GM19397 (cell line): ENCODE data around the gene GALK2.
"Not testable (repeated sequence)": the region's sequence is repeated elsewhere in the genome, so short reads cannot be mapped to it uniquely, and the experiment has no call there.

Experiments
- ATAC-seq: cut with Tn5 transposase; IDR thresholded peaks from one replicate; pipeline ENCODE4 v1.9.1; 2021; ENCODE audit warnings: mild to moderate bottlenecking, moderate library complexity; ENCODE audit not compliant: unreplicated experiment

The GALK2 gene

DNA sequence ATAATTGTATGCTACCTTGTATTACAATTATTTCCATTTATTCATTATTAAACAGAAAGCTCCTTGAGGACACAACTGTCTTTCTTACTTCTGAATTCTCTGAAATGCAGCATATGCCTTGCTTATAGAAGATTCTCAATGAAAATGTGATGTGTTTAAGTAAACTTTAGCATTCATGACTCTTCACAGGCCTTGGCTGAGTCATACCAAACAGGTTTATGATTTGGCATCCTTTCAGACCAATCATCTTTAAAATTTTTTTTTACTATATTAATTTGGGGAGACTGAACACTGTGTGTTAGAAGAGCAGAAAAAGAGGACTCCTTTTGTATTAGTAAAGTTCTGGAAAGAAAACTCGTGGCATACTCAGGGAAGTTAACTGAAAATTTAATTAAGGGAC is 6.4 kb upstream of the GALK2 start:
- no peak for ATAC-seq

DNA sequence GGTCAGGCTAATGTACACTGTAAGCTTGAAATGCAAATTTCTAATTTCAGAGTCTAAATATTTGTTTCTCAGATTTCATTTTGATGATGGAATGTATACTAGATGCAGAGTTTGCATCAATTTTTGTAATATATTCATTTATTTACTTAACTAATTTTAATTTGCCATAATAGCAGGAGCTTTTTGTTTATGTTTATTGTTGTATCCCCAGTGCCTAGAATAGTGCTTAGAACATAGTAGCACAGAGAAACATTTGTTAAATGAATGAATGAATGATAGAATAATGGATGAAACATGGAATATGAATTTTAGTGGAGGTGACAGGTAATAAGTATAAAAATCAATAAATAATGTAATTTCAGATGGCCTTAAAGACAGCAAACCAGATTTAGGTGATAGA is 5.2 kb upstream of the GALK2 start:
- no peak for ATAC-seq

DNA sequence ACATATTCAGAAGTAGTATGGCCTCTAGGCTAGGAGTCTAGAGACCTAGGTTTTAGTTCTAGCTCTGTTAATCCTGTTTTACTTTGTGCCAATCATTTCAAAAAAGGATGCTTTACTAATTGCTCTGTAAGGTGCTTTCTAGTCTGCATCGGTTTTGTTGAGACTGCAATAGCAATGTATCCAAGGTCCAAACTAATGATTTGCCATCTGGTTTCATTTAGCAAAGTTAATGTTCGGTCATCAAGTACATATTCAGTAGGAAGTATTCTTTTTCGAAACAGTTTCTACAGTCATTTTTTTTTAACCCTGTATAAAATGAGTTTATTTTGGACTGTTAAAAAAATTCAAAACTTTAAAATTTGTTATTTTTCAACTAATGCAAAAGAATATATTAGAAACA is 2.0 kb upstream of the GALK2 start:
- ATAC-seq: no peak

DNA sequence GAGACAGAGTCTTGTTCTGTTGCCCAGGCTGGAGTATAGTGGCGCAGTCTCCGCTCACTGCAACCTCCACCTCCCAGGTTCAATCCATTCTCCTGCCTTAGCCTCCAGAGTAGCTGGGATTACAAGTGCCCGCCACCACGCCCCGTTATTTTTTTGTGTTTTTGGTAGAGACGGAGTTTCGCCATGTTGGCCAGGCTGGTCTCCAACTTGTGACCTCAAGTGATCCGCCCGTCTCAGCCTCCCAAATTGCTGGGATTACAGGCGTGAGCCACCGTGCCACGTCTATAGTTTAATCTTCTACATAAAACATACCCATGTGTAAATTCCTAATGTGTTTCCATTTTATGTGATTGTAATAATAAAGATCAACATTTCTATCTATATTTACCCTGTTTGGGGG is 1.7 kb downstream of the GALK2 start:
- ATAC-seq: no peak

DNA sequence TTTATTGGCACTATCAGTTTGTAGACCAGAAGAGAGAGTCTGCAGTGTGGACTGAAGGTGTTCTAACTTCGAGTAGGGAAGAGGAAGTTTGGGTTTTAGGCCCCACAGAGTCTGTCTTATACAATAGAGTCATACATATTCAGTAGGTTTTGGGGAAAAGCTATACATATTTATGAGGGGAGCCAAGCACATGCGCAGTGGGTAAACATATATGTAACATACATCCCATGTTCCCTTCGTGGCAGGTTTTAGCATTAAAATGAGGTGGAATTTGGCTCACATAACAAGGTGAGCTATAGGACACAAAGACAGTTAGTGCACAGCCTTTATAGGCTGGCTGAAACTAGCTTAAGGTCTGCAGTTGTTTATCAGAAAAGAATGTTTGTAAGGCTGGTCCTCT is 4.9 kb downstream of the GALK2 start:
- ATAC-seq: no peak

DNA sequence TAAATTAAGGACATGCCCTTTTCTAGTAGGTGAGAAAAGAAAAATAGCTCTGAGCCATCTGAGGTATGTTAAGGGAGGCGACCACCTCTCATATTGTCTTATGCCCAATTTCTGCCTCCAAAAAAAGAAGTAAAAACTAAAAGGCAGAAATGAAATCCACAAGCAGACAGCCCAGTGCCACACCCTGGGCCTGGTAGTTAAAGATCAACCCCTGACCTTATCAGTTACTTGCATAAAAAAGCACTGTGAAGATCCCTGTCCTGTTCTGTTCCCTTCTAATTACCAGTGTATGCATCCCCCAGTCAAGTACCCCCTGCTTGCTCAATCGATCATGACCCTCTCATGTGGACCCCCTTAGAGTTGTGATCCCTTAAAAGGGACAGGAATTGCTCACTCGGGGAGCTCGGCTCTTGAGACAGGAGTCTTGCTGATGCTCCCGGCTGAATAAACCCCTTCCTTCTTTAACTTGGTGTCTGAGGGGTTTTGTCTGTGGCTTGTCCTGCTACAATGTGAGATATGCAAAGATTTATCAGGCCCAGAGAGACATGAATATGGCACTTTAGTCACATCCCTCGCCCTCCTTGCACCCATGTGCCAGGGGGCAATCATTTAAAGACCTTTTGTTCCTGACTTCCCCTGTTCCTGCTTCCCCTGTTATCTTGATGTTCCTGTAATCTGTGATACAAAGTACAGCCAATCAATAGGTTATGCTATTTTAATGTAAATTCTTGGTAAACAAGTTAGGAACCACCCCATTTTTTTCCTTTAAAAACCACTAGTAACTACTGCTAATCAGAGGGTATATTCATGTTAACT is 5.7 kb downstream of the GALK2 start:
- ATAC-seq: not testable (repeated sequence)

DNA sequence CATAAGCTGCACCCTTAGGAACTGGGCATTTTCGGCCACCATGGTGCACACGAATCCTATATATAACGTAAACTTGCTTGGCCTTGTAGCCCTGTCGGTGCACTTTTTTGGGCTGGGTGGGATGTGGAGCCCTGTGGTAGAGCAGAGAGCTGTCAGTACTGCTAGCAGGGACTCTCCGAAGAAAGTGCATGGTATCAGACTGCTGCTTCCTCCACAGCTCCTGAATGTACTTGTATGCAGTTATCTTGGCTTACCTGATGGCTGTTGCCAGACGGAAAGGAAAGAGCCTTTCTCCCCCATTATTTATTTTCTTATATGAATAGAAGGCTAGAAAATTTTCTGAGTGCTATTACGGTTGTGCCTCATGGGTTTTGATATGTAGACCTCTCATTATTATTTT is 8.4 kb downstream of the GALK2 start:
- ATAC-seq: no peak

DNA sequence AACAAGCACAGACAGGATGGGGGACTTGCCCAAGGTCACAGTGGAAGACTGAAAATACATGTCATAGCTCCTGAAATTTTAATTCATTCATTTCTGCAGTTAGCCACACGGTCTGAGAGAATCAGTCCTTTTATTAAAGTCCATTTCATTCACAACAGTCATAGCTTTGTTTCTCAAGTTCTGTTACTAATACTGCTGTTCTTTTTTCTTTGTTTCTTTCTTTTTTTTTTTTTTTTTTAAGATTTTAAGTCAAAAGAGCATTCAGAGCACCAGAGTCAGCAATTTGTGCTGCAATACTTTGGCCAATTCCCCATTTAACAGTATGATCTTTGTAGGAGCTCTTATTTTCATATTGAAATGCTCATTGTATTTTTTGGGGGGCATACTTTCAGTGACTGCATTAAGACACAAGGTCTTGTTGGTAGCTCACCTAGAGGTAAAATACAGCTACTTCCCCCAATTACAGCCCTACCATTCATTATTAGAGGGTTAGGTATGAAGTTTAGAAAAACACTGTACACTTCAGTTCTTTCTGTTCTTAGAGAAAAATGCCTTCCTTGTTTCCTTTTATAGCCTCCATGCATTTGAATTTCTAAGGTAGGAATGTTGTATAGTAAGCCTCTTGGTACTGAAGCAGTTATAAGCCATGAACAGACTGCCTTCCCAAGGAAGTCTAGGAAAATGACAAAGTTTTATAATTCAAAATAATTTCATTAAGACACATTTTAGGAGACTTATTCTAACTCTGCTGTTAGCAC is 9.6 kb downstream of the GALK2 start:
- ATAC-seq: no peak

DNA sequence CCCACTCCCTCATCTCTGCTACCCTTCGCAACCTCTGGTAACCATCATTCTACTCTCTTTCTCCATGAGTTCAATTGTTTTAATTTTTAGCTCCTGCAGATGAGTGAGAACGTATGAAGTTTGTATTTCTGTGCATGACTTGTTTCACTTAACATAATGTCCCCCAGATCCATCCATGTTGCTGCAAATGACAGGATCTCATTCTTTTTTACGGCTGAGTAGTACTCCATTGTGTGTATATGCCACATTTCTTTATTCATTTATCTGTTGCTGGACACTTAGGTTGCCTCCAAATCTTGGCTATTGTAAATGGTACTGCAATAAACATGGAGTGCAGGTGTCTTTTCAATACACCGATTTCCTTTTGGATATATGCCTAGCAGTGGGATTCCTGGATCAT is 12.1 kb downstream of the GALK2 start:
- no peak for ATAC-seq

DNA sequence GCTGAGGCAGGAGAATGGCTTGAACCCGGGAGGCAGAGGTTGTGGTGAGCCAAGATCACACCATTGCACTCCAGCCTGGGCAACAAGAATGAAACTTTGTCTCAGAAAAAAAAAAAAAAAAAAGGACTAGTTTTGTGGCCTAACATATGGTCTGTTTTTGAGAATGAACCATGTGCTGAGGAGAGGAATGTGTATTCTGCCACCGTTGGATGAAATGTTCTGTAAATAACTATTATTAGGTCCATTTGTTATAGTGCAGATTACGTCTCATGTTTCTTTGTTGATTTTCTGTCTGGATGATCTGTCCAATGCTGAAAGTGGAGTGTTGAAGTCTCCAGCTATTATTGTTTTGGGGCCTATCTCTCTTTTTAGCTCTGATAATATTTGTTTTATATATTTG is 13.7 kb downstream of the GALK2 start:
- ATAC-seq: not testable (repeated sequence)

DNA sequence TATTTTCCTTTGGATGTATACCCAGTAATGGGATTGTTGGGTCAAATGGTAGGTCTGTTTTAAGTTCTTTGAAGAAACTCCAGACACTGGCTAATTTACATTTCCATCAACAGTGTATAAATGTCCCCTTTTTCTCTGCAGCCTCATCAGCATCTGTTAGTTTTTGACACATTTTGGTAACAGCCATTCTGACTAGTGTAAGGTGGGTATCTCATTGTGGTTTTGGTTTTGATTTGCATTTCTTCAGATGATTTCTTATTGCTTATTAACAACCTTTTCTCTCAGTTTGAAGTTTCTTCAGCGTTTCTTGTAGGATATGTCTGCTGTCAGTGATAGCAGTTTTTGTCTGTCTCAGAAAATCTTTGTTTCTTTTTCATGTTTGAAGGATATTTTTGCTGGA is 15.4 kb downstream of the GALK2 start:
- peak; percentile 77 for ATAC-seq

DNA sequence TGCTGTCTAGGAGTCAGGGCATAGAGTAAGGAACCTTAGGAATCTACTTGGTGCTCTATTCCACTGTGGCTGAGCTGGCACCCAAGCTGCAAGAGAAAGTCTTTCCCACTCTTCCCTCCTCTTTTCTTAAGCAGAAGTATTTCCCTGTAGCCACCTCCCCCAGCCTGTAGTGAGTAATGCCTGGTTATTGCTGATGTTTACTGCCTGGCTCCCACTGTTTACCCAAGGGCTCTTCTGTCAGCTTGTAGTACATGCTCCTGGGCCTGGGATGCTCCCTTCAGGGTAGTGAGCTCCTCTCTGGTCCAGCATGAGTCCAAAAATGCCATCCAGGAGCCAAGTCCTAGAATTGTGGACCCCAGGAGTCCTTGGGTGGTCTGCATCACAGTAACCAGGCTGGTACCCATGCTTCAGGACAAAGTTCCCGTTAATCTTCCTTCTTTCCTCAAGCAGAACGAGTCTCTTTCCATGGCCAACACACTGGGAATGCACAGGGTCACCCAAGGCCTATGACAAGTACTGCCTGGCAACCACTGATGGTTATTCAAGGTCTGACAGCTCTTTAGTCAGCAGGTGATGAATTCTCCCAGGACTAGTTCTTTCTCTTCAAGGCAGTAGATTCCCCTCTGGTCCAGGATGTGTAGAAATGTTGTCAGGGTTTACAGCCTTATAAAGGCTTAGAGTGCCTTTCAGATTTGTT is 17.6 kb downstream of the GALK2 start:
- ATAC-seq: no peak

DNA sequence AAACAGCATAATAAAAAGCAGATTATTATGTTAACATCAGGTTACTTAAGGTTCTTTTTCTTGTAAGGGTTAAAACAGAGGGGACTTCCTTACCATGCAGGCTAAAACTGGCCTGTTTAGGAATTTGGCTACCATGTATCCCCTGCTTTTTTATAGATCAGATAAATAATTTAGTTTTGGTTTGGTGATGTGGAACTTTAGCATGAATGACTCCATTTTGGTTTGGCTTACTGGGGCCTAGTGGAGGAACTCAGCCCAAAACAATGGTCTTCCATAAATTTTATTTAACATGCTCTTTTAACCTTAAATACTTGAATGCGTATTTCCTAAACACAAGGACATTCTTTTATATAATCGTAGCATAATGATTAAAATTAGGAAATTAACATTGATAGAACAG is 18.9 kb downstream of the GALK2 start:
- ATAC-seq: no peak

DNA sequence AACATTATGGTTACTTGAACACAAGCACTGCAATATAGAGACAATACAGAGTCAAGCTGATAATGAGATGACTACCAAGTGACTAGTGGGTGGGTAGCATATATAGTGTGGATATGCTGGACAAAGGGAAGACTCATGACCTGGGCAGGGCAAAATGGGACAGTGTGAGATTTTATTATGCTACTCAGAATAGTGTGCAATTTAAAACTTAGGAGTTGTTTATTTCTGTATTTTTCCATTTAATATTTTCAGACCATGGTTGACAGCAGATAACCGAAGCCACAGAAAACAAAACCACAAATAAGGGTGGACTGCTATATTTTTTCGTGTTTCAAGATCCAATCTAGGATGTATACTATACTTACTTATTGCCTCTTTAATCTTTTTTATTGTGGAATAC is 19.6 kb downstream of the GALK2 start:
- no peak for ATAC-seq

DNA sequence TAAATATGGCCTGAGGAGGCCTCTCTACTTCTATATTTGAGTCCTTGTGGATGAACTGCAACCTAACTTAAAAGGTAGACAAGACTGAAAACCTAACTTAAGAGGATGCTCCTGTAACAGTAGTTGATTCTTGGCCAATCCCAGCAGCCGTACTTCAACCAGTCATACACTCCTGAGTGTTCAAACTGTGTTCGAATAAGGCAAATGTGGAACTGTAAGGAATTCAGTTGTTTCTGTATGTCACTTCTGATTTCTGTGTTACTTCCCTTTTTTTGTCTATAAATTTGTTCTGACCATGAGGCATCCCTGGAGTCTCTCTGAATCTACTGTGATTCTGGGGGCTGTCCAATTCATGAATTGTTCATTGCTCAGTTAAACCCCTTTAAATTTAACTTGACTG is 20.5 kb downstream of the GALK2 start:
- no peak for ATAC-seq

DNA sequence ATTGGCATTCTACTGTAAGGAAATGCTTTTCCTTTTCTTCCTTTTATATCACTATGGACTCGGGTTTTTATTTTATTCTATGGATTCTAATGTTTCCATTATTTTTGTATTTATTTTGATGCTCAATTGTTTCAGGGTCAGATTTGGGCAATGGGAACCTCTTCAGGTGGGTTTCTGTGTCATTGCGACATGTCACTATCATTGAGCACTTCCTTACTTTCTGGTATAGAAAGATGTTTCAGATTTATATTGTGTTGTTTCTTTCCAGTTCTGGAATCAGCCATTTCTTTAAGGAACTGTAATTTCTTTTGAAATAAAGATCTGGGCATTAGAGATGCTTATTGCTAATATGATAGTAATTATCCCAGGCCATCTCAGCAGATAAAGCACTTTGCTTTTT is 21.8 kb downstream of the GALK2 start:
- no peak for ATAC-seq

DNA sequence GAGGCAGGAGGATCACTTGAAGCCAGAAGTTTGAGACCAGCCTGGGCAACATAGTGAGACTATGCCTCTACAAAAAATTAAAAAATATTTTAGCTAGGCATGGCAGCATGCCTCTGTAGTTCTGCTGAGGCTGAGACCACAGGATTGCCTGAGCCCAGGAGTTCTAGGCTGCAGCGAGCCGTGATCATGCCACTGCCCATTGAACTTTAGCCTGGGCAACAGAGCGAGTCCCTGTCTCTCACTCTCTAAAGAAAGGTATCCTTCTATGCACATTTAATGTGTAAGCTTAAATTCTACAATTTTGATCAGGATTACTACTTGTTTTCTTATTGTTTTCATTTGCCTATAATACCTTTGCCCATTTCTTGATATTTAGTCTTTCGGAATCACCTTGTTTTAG is 26.8 kb downstream of the GALK2 start:
- no peak for ATAC-seq

DNA sequence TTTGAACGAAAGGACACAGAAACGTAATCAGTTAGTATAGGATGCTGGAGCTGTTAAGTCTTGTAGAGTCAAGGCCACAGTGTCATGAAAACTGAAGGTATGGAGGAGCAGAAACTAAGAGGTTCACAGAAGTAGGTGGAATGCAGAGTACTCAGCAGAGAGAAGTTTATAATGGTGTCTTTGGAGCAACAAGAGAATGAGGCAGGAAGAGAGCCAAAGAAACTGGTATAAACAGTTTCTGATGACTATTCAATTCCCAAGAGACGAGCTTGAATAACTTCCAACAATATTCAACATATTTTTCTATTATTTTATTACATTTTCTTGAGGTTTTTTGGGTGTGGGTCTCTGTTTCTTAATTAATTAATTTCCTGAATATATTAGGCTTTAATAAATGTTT is 29.6 kb downstream of the GALK2 start:
- no peak for ATAC-seq

DNA sequence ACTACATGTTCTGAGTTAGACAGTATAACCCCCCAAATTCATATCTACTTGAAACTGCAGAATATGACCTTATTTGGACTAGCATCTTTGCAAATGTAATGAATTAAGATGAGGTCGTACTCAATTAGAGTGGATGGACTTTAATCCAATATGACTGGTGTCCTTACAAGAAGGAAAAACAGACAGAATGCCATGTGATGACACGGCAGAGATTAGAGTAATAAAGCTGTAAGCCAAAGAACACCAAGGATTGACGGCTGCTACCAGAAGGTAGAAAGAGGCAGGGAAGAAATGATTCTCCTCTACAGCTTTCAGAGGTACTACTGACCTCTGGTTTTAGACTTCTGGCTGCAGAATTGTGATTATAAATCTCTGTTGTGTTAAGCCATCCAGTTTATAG is 30.3 kb downstream of the GALK2 start:
- ATAC-seq: no peak

DNA sequence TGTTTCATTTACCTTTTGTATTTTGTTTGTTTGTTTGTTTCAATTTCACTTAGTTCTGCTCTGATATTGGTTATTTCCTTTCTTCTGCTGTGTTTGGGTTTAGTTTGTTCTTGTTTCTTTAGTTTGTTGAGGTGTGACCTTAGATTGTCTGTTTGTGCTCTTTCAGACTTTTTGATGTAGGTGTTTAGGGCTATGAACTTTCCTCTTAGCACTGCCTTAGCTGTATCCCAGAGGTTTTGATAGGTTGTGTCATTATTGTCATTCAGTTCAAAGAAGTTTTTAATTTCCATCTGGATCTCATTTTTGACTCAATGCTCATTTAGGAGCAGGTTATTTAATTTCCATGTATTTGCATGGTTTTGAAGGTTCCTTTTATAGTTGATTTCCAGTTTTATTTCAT is 38.1 kb downstream of the GALK2 start:
- not testable (repeated sequence) for ATAC-seq

DNA sequence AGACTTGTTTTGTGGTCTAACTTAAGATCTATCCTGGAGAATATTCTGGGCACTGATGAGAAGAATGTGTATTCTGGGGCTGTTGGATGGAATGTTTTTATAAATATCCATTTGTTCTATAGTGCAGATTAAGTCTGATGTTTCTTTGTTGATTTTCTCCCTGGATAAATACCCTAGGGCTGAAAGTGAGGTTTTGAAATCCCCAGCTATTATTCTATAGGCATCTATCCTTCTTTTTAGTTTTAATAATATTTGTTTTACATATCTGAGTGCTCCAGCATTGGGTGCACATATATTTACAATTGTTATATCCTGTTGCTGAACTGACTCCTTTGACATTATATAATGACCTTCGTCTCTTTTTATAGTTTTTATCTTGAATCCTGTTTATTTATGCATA is 42.9 kb downstream of the GALK2 start:
- no peak for ATAC-seq
